H1 (cell line): Measurements from ENCODE around the gene CHD3. TPM values are rescaled to one million over a fixed set of nuclear protein-coding genes. Genes with fewer than 3 reads are reported as not detected.

Experiments
- CEBPB ChIP-seq: IDR thresholded peaks from 2 replicates; pipeline ENCODE4 v1.6.1; 2012; ENCODE audit warnings: low read depth, low read length
- CTCF ChIP-seq, 3 experiments: IDR thresholded peaks; 1 replicate in 2 of 3; 2 replicates in 1 of 3; pipeline versions ENCODE4 v1.5.1 to v1.6.1; 2011; ENCODE audit warnings: low read length in 3 of 3, mild to moderate bottlenecking in 3 of 3, inconsistent platforms in 2 of 3, low read depth in 1 of 3, moderate library complexity in 1 of 3; ENCODE audit not compliant: insufficient read depth in 1 of 3; ENCODE audit errors: control extremely low read depth in 1 of 3
- MAX ChIP-seq: IDR thresholded peaks from 2 replicates; pipeline ENCODE4 v1.6.1; 2012; ENCODE audit warnings: inconsistent platforms
- RNF2 ChIP-seq: fragments of 200-900, 300-1000 bp; sonication (generic); IDR thresholded peaks from 2 replicates; pipeline ENCODE4 v1.7.1; 2016; ENCODE audit warnings: borderline replicate concordance, low read depth, mild to moderate bottlenecking, antibody characterized with exemption, low read length; ENCODE audit not compliant: poor library complexity, severe bottlenecking; ENCODE audit errors: missing control alignments
- SP4 ChIP-seq: IDR thresholded peaks from 2 replicates; pipeline ENCODE4 v1.6.1; 2012; ENCODE audit warnings: low read length, inconsistent platforms
- polyA plus RNA-seq, 7 experiments: library from polyadenylated mRNA; depleted of rRNA in 3 of 7; stranded (reverse) in 5 of 7; unstranded in 2 of 7; fragments of >200 nt in 5 of 7; fragments of 200-250 nt in 2 of 7; gene quantifications; 1 replicate in 5 of 7; 2 replicates in 1 of 7; 4 replicates in 1 of 7; pipeline versions ENCODE4 v1.2.1 to v1.2.3, GENCODE V29; 2011 to 2013; ENCODE audit warnings: missing spikeins in 2 of 7, mixed read lengths in 2 of 7
- total RNA-seq: library from RNA; stranded (reverse); fragmentation: NEBNext Ultra II Directional; extraction: Animal tissue kit (Norgen Biotek cat#: 25700); gene quantifications from 2 replicates; pipeline ENCODE4 v1.2.1, GENCODE V29; 2021
- TF ChIP-seq, protein P1 (sequence below): IDR thresholded peaks from 2 replicates; pipeline ENCODE4 v1.6.1; 2011; ENCODE audit warnings: low read length, improper control_type of control experiment

CHD3 gene
- total and polyA plus RNA-seq, 2 of the 8 experiments (the other 6 are each of a cell fraction or from before 2014, with no cell fraction given), result 12.3 to 12.9 TPM

- TF ChIP-seq RNF2, result no peak
- TF ChIP-seq MAX, result no peak
- no peak for TF ChIP-seq SP4
- TF ChIP-seq CEBPB, result no peak
- TF ChIP-seq, protein P1, sequence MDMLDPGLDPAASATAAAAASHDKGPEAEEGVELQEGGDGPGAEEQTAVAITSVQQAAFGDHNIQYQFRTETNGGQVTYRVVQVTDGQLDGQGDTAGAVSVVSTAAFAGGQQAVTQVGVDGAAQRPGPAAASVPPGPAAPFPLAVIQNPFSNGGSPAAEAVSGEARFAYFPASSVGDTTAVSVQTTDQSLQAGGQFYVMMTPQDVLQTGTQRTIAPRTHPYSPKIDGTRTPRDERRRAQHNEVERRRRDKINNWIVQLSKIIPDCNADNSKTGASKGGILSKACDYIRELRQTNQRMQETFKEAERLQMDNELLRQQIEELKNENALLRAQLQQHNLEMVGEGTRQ, result no peak
- no peak for TF ChIP-seq CTCF (IDR thresholded peaks at IDR 0.05; ENCODE audit: control extremely low read depth in 1 of 3, insufficient read depth in 1 of 3, low read depth in 1 of 3, low read length in 3 of 3)
These were observed 23.5 kb upstream of the CHD3 start (continued) for GRCh38 chr17:7864995-7865650.
